MG63 (cell line): Measurements from ENCODE around the gene THRB. TPM values are rescaled to one million over a fixed set of nuclear protein-coding genes. Genes with fewer than 3 reads are reported as not detected.

Source experiments
- DNase-seq: peaks from one replicate; pipeline ENCODE4 v3.0.0-alpha.2; 2020
- H3K27me3 ChIP-seq: fragments of 250-450 bp; sonication (Bioruptor Pico); 2 replicates; pipeline ENCODE4 v1.5.1; 2020; ENCODE audit warnings: mild to moderate bottlenecking, moderate library complexity
- H3K36me3 ChIP-seq: fragments of 250-450 bp; sonication (Bioruptor Pico); 2 replicates; pipeline ENCODE4 v1.5.1; 2020; ENCODE audit warnings: mild to moderate bottlenecking, moderate library complexity
- H3K4me3 ChIP-seq: fragments of 250-450 bp; sonication (Bioruptor Pico); 2 replicates; pipeline ENCODE4 v1.5.1; 2020; ENCODE audit warnings: mild to moderate bottlenecking, moderate library complexity
- H3K9me3 ChIP-seq: fragments of 250-450 bp; sonication (Bioruptor Pico); 2 replicates; pipeline ENCODE4 v1.5.1; 2020; ENCODE audit warnings: mild to moderate bottlenecking, moderate library complexity
- total RNA-seq: library from RNA; depleted of rRNA; stranded (reverse); fragments of >200 nt; shearing (Covaris generic); gene quantifications from 2 replicates; pipeline ENCODE4 v1.2.3, GENCODE V29; 2014; ENCODE audit warnings: low replicate concordance

Gene THRB
- total RNA-seq, 1 experiment from 2014 or later, result not detected

DNA sequence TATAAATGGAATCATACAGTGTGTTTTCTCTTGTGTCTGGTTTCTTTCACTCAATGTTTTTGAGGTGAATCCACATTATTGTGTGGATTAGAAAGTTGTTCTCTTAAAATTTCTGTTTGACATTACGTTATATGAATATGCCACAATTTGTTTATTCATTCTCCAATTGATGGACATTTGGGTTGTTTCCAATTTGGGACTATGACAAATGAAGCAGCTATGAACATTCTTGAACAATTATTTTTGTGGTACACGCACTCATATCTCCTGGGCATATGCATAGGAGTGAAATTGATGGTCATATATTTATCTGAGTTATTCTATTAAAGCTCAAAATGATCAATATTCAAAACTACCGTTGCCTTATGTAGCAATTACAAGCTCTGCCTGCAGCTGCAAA lies 5.3 kb upstream of the THRB start:
- Histone ChIP-seq H3K36me3 (no peaks in the 10 kb centered on the region), H3K27me3 (no peaks in the 10 kb centered on the region), H3K9me3 (no peaks in the 10 kb centered on the region), H3K4me3 (no peak overlapping the region)
- no peak for DNase-seq

DNA sequence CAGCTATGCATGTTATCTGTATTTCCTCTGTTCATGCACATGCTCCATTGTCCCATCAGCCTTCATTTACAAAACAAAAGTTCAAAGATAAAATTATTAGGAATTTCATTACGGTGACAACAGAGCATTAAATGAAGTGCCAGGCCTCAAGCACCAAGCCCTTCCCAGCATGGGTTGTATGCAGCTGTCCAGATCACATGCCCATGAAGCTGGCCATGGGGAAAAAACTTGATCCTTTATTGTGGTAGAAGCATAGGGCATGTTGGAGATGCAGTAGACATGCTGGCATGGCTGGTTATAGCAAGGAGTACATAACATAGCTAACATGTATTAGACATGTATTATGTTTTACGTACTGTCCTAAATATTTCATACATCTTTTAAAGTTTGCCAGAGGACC lies 4.1 kb upstream of the THRB start:
- Histone ChIP-seq H3K4me3 (no peak overlapping the region), H3K36me3 (no peaks in the 10 kb centered on the region), H3K27me3 (peaks cover 3% of the 10 kb centered on the region; the same call in 1 of the 2 replicates), H3K9me3 (no peaks in the 10 kb centered on the region)
- DNase-seq, result no peak

DNA sequence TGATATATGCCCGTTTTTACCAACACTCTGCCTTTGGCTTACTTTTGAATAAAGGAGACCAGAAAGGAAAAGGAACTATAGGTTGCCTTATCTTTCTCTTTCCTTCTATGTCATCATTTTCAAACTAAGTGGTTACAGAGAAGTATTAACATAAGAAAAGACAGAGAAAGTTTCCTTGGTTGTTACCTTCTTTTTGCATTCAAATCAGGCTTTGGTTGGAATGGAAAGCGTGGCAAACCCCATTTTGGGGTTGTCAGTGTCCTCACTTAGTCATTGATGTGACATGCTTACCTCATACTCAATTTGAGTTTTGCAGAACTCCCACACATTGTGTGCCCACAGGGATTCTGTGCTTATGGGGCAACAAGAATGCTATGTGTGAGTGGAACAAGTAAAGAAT lies 3.7 kb upstream of the THRB start:
- Histone ChIP-seq H3K9me3 (no peaks in the 10 kb centered on the region), H3K36me3 (no peaks in the 10 kb centered on the region), H3K4me3 (no peak overlapping the region), H3K27me3 (peaks cover 5% of the 10 kb centered on the region; the same call in 1 of the 2 replicates)
- no peak for DNase-seq

DNA sequence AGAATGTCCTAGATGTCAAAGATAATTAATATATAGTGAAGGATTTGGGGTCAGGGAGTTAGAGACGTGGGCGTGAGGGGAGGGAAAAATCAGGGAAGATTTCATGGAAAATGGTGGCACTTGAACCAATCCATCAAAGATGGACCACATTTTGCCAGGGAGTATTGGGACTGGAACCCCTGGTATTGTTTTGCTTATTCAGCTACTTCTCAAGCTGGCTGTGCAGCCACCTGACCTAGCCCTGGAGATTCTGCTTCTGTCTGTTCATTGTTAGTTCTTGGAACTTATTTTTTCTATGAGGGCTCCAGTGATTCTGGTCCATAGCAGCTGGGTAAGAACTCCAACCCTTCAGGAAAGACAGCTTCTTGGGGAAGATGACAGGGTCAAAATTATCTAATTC lies 3.3 kb upstream of the THRB start:
- Histone ChIP-seq H3K9me3 (no peaks in the 10 kb centered on the region), H3K4me3 (no peak overlapping the region), H3K27me3 (peaks cover 5% of the 10 kb centered on the region; the same call in 1 of the 2 replicates), H3K36me3 (no peaks in the 10 kb centered on the region)
- no peak for DNase-seq

DNA sequence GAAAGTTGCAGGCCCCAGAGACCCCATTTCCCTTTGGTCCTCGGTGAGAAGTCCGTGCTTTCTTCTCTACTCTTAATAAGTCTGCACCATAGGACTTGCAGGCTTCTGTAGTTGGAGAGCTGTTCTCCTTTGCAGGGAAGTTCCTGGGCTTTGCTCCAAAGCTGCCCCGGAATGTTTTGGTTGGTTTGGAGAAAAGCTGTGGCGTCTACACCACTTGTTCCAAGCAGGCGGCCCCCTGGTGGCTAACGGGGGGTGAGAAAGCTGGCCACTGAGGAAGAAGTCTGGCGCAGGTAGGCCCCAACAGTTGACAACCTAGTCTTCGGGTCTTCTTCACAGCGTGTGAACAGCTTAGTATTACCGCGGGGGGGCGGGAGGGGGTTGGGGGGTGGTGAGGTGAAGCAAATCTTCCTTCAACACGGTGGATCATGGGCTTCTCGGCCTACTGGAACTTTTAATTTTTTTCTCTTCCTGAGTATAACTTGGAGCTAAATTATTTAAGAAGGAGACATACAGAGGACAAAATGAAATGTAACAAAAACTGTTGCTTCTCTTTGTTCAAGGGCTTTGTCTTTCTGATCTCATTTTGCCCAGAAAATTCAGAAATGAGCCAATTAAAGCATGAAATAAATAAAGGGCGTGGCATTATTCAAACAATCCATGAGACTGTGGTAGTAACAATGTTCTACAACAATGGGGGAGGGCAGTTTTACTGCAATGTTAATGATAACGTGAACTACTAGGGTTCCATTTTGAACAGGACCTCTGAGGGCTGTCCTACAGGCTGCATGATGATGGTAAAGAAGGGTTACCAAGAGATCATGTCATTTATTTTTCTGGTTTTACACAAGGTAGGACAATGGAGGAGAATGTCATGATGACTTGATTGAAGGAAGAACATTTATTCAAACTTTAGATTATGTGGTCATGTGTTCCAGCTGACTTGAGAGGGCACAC lies 2.2 kb upstream of the THRB start:
- Histone ChIP-seq H3K36me3 (no peaks in the 10 kb centered on the region), H3K9me3 (no peaks in the 10 kb centered on the region), H3K4me3 (no peak overlapping the region), H3K27me3 (peaks cover 5% of the 10 kb centered on the region; the same call in 1 of the 2 replicates)
- DNase-seq, result peak; percentile 65

DNA sequence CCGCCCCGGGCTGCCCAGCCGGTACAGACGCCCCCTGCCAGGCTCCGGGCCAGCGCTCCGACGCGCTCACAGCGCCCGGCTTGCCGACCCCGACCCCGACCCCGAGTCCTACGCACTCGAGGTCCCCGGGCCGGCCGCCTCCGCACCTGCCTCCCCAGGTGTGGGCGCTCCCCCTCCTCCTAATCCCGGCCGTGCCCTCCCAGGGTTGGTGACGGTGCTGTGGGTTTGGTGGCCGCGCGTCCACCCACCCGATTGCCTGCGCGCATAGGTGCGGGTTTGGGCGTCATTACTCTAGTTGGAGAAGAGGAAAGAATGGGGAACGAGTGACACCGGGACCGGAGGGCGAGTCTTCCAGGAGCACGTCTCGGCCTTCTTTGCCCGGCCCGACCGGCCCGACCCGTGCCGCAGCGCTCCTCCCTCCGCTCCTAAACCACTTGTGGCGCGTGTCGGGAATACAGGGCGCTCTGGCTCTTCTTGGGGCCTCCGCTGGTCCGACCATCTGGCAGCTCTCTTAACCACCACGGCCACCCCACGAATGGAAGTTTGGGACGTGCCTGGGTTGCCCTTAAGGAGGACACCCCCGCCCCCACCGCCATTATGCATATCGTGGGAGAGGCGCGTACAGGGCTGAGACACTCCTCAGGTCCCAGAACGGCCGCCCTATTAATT lies 810 bp upstream of the THRB start:
- H3K36me3 ChIP-seq, result no peaks in the 10 kb centered on the region
- H3K27me3 ChIP-seq, result peaks cover 5% of the 10 kb centered on the region; the same call in 1 of the 2 replicates
- peak overlapping the region; percentile 54 for H3K4me3 ChIP-seq
- no peaks in the 10 kb centered on the region for H3K9me3 ChIP-seq
- peak; percentile 0 for DNase-seq

DNA sequence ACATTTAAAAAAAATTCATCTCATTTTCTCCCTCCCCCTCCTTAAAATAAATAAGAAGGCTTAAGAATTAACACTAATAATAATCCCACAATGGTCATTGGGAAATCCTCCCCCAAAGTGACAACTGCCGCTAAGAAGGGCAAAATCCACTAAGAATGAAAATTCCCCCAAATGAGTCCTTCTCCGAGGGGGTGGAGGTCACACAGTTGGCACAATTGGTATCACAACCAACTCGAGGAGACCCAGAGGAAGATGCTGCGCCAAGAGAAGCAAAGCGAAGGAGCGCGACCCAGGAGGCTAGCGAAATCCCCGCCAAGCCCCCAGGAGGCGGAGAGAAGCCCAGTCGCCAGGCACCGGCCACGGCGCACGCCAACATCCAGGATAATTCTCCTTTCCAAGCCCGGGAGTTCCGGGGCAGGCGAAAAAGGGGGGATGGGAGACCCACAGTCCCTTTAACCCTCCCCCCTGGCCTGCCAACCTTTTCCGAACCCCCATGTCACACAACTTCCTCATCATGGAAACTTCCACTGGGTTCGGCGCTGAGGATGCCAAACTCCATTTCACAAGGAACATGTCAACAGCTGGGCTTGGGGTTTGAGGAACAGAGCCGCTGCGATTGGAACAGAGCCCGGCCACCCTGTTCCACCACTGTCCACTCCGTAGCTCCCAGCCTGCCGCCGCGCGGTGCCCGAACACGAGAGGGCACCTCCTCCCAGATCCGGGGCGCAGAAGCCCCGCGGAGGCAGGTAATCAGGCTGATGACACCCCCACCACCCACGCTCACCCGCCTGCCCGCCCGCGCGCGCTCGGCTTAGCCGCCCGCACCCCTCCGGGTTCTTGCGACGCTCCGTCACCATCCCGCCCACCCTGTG lies 668 bp downstream of the THRB start:
- Histone ChIP-seq H3K27me3 (peaks cover 5% of the 10 kb centered on the region; the same call in 1 of the 2 replicates), H3K36me3 (no peaks in the 10 kb centered on the region), H3K9me3 (no peaks in the 10 kb centered on the region), H3K4me3 (peak overlapping the region; percentile 54)
- DNase-seq, result peak; percentile 10

DNA sequence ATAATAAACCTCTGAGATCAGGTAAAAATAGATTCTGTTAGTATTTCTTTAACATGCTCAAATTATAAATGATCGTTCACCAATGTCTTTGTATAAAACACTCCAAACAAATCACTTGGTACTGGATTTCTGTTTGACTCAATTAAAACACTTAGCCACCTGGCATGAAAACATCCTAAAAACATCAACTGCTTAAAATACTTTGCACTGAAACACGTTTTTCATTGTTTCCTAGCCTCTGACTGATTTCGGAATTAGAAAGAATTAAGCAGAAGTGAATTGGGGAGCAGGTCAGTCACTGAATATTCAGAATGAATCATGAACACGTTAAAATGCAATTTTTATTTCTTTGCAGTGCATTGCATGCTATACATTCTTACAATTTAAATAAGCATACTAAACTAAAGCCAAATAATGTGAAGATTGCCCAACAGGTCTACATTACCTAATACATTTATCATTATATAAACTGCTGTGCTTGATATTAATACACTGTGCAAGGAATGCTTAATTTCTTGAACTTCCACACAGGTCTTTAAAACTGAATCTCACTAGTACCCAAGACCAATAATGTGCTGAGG lies 1.6 kb downstream of the THRB start:
- no peak for DNase-seq
- no peaks in the 10 kb centered on the region for H3K36me3 ChIP-seq
- H3K9me3 ChIP-seq, result no peaks in the 10 kb centered on the region
- peaks cover 5% of the 10 kb centered on the region; the same call in 1 of the 2 replicates for H3K27me3 ChIP-seq
- H3K4me3 ChIP-seq, result no peak overlapping the region

DNA sequence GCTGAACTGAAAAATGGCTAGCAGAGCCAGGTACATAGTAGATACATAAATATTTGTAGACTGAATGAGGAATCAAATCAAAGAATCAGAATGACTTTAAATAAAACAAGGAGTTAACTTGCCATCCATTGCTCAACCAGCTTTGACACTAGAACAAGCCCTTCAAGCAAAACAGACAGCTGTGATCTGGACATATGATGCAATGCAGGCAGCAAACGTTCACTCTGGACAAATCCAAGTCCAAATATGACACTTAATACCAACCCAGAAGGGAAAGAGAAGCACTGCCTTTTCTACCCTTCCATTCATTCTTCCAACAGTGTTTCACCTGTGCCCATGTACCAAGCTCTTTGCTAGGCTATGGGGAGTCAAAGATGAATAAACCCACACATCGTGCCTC lies 4.5 kb downstream of the THRB start:
- Histone ChIP-seq H3K27me3 (peaks cover 5% of the 10 kb centered on the region; the same call in 1 of the 2 replicates), H3K4me3 (no peak overlapping the region), H3K36me3 (no peaks in the 10 kb centered on the region), H3K9me3 (no peaks in the 10 kb centered on the region)
- no peak for DNase-seq

DNA sequence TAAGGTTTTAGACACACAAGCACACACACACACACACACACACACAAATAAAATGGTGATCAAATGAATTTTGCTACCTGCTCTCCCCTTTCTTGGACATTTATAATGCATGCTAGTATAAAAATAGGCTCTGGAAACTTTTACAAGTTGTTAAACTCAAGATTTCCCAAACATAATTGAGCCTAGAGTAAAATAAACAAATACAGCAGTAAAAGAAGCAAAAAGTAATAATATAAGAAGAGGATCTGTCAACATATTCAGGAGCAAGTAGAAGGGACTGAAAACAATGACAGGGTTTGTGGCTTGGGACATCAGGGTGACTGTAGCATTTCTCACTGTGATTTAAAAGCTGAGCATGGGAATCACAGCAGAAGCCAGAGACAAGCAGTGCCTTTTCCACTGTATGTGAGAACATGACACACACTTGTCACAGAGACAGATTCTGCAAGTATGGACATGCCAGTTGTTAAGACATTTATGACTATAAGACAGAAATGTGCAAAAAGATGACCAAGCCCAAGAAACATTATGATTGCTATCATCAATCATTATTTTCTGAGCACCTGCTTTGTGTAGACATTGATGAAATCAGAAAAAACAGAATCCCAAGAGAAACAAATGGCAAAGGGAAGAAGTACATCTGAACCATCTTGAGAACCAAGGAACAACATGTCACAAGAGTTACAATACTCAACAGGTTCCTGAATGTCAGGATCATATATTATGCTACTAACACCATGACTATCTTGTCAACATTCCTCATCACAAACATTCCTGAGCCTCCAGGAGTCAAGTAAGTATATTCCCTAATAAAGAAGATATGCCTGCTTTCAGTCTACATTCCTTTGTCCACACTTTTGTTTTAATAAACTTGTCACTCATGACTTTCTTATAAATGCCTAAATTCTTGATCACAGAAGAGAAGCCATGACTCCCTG lies 7.1 kb downstream of the THRB start:
- Histone ChIP-seq H3K4me3 (no peak overlapping the region), H3K9me3 (no peaks in the 10 kb centered on the region), H3K36me3 (no peaks in the 10 kb centered on the region), H3K27me3 (no peaks in the 10 kb centered on the region)
- no peak for DNase-seq

DNA sequence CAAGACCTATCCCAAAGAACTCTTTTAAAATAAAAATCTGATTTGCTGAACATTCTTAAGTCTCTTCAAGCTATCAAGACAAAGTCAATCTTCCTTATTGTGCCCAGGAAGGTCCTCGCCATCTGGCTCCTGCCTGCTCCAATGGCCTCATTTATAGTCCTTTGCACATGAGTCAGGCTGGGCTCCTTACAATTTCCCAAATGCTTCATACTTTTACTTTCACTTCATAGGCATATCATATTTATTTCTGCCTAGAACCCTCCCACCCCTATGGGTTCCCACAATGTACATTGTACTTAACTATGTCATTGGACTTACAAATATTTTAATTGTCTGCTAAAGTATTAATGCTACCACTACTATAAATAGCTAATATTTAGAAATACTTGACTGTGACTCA lies 9.1 kb downstream of the THRB start:
- Histone ChIP-seq H3K27me3 (no peaks in the 10 kb centered on the region), H3K36me3 (no peaks in the 10 kb centered on the region), H3K9me3 (no peaks in the 10 kb centered on the region), H3K4me3 (no peak overlapping the region)
- no peak for DNase-seq

DNA sequence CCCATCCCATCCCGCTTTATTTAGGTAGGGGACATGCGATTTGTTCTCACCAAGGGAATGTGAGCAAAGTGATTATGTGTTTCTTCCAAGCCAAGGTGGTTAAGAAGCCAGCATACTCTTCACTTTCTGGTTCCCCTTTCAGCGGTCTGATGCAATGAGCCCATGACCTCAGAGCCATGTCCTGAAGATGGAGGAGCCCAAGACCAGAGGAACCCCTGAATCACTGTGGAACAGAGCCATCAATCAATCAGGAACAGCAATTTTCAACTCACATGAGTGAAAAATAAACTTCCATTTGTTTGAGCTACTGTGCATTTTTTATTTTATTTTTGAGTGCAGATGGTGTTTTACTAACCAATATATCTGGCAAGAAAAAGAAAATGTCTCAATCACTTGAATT lies 10.8 kb downstream of the THRB start:
- Histone ChIP-seq H3K27me3 (no peaks in the 10 kb centered on the region), H3K4me3 (no peak overlapping the region), H3K36me3 (no peaks in the 10 kb centered on the region), H3K9me3 (no peaks in the 10 kb centered on the region)
- no peak for DNase-seq

DNA sequence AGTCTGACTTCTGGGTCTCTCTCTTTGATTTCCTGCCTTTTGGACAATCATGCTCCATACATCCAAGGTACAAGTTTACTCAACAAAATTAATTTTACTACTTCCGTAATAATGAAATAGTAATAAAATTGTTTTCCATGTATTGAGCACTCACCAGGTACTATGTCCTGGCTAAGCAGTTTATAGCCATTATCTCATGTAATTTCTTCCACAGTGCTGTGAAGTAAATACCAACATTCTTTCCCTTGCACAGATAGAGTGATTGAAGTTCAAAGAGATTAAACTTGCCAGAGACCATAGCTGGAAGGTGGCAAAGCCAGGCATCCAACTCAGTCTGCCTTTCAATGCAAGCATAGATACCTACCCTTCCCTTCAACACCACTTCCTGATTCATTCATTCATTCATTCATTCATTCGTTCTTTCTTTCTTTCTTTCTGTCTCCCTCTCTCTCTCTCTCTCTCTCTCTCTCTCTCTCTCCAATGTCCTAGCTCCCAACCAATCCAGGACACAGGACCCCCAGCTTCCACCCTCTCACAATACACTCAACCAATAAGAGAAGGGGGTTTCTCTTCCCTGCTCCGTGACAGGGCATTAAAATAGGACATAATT lies 12.4 kb downstream of the THRB start:
- H3K9me3 ChIP-seq, result no peaks in the 10 kb centered on the region
- H3K27me3 ChIP-seq, result no peaks in the 10 kb centered on the region
- no peak for DNase-seq
- no peak overlapping the region for H3K4me3 ChIP-seq
- no peaks in the 10 kb centered on the region for H3K36me3 ChIP-seq

DNA sequence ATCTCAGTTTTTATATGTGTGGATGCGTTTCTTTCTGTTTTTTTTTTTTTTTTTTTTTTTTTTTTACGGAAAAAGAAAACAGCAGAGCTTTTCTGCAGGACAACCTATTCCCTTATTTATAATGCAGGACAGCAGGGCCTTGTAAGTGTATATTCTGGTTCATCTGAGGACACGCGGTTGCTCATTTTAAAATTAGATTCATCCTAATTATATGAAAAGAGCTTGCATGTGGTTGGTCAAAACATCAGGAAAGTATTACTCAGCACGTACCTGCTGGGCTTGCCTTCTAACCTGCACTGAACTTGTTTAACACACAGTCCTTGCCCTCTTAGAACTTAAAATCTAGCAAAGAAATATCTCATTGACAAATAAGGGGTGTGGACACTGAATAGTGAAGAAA lies 13.5 kb downstream of the THRB start:
- Histone ChIP-seq H3K36me3 (no peaks in the 10 kb centered on the region), H3K27me3 (no peaks in the 10 kb centered on the region), H3K9me3 (no peaks in the 10 kb centered on the region), H3K4me3 (no peak overlapping the region)
- DNase-seq, result no peak

DNA sequence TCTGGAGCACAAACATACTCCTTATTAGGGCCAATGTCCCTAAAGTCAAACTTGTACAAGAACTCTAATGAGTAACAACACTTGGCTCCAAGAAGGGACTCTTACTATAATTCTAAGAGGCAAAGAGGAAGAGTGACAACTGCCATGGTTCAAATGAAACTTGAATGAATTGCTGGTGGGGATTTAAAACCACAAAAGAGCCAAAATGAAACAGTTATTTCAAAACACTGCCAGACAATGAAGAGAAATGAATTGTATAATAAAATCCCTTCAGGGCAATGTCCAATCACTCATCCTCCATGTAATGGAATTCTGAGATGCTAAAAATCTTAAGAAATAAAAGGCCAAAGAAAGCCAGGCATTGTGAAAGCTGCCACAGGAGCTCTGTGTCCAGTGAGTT lies 14.2 kb downstream of the THRB start:
- no peaks in the 10 kb centered on the region for H3K9me3 ChIP-seq
- H3K4me3 ChIP-seq, result no peak overlapping the region
- DNase-seq, result no peak
- H3K27me3 ChIP-seq, result no peaks in the 10 kb centered on the region
- H3K36me3 ChIP-seq, result no peaks in the 10 kb centered on the region
